PFSK-1 (cell line): ENCODE results near the gene CUX1.
A peak's percentile ranks its signal among the peaks of the same experiment; 100 is the strongest.

Experiments
- FOXP2 ChIP-seq: optimal IDR thresholded peaks from 2 replicates; pipeline ENCODE3; 2011; ENCODE audit warnings: borderline replicate concordance, control low read depth, inconsistent platforms; ENCODE audit not compliant: insufficient read depth; ENCODE audit errors: extremely low read length, extremely low read depth
- POLR2AphosphoS5 ChIP-seq: IDR thresholded peaks from 2 replicates; pipeline ENCODE4 v1.6.1; 2012; ENCODE audit warnings: low read depth, mild to moderate bottlenecking, control low read depth, low read length, moderate library complexity
- SIN3A ChIP-seq: IDR thresholded peaks from 2 replicates; pipeline ENCODE4 v1.6.1; 2012; ENCODE audit warnings: mild to moderate bottlenecking, low read length, moderate library complexity, borderline replicate concordance; ENCODE audit not compliant: insufficient read depth
- TAF1 ChIP-seq: IDR thresholded peaks from 2 replicates; pipeline ENCODE4 v1.6.1; 2012; ENCODE audit warnings: low read length, control low read depth, borderline replicate concordance; ENCODE audit not compliant: insufficient read depth
- TF ChIP-seq, protein P1 (sequence below), 2 experiments: IDR thresholded peaks; 2 replicates each; pipeline versions ENCODE4 v1.6.1 to v1.8.0; 2011 to 2012; ENCODE audit warnings: low read depth in 2 of 2, low read length in 2 of 2, control low read depth in 1 of 2, inconsistent platforms in 1 of 2, mild to moderate bottlenecking in 1 of 2, moderate library complexity in 1 of 2; ENCODE audit not compliant: insufficient read depth in 1 of 2

Gene CUX1

GRCh38 chr7:101814081-101814990, 3.1 kb upstream of the CUX1 start:
- TF ChIP-seq POLR2AphosphoS5, result no peak
- peak; percentile 48 for TF ChIP-seq FOXP2

DNA sequence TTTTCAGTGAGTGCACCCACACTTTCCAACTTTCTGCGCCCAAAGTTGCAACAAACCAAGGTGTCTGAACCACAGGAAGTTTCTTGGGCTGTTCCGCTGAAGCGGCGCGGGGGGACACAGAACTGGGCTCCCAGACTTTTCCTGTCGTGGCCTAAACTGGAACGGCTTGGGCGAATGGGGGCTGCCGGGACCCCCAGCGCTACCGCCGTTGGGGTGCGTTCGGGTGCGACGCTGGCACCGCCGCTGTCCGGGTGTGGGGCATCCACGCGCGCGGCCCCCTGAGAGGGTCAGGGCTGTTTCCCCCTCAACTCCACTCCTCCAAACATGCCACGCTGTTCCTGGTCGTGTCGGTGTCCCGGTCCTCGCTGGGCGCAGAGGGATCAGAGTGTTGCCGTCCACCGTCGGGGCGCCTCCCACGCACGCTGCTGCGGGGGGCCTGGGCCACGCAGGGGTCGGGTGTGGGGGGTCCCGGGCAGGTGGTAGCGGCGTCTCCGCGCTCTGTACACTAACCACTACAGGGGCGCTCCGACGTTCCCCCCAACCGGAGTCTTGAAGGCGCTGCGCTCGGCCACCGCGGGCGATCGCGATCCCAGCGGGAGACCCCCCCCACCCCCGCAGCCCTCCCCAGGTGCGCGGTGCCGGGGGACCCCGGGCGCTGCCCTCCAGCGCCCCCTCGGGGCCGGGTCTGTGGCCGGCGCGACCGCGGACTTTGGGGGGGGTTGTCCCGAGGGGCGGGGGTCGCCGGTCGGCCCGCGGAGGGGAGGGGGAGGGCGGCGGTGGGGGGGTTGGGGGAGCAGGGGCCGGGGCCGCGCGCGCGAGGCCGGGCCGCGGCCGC, 2.2 kb upstream of the CUX1 start:
- TF ChIP-seq, protein P1, sequence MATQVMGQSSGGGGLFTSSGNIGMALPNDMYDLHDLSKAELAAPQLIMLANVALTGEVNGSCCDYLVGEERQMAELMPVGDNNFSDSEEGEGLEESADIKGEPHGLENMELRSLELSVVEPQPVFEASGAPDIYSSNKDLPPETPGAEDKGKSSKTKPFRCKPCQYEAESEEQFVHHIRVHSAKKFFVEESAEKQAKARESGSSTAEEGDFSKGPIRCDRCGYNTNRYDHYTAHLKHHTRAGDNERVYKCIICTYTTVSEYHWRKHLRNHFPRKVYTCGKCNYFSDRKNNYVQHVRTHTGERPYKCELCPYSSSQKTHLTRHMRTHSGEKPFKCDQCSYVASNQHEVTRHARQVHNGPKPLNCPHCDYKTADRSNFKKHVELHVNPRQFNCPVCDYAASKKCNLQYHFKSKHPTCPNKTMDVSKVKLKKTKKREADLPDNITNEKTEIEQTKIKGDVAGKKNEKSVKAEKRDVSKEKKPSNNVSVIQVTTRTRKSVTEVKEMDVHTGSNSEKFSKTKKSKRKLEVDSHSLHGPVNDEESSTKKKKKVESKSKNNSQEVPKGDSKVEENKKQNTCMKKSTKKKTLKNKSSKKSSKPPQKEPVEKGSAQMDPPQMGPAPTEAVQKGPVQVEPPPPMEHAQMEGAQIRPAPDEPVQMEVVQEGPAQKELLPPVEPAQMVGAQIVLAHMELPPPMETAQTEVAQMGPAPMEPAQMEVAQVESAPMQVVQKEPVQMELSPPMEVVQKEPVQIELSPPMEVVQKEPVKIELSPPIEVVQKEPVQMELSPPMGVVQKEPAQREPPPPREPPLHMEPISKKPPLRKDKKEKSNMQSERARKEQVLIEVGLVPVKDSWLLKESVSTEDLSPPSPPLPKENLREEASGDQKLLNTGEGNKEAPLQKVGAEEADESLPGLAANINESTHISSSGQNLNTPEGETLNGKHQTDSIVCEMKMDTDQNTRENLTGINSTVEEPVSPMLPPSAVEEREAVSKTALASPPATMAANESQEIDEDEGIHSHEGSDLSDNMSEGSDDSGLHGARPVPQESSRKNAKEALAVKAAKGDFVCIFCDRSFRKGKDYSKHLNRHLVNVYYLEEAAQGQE (IDR thresholded peaks at IDR 0.05; ENCODE audit: insufficient read depth in 1 of 2, low read depth in 2 of 2, low read length in 2 of 2), result no peak
- TF ChIP-seq FOXP2, result peak; percentile 13
- no peak for TF ChIP-seq SIN3A

DNA sequence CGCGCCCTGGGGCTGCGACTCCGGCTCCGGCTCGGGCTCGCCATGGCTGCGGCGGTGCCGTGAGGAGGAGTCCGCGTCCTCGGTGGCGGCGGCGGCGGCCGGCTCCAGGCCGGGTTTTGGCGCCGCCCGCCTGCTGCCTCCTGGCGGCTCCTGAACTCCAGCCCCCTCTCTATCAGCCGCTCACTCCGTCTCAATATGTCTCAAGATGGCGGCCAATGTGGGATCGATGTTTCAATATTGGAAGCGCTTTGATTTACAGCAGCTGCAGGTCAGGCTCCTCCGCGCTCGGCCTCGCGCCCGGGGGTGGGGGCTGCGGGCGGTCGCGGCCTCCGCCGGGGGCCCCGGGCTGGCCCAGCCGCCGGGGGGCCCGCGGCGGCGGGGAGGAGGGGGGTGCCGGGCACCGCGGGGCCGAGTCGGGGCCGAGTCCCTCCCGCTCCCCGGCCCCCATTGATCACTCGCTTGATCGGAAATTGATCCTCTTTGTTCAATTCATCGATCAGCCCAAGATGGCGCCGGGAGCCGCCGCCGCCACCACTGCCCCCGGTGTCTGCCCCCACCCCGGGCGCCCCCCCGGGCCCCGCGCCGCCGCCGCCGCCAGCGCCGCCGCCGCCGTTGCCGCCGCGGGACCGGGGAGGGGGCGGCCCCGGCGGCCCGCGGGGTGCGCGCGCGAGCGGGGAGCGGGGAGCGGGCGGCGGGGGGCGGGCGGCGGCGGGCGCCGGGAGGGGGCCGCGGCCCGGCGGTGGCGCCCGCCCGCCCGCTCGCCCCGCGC, 1.4 kb upstream of the CUX1 start:
- TF ChIP-seq FOXP2 (no peak), POLR2AphosphoS5 (peak; percentile 67; the same call in 1 of the 2 replicates), TAF1 (0 out of 2 replicates have a peak, but pooled peaks have one; percentile 47)

DNA sequence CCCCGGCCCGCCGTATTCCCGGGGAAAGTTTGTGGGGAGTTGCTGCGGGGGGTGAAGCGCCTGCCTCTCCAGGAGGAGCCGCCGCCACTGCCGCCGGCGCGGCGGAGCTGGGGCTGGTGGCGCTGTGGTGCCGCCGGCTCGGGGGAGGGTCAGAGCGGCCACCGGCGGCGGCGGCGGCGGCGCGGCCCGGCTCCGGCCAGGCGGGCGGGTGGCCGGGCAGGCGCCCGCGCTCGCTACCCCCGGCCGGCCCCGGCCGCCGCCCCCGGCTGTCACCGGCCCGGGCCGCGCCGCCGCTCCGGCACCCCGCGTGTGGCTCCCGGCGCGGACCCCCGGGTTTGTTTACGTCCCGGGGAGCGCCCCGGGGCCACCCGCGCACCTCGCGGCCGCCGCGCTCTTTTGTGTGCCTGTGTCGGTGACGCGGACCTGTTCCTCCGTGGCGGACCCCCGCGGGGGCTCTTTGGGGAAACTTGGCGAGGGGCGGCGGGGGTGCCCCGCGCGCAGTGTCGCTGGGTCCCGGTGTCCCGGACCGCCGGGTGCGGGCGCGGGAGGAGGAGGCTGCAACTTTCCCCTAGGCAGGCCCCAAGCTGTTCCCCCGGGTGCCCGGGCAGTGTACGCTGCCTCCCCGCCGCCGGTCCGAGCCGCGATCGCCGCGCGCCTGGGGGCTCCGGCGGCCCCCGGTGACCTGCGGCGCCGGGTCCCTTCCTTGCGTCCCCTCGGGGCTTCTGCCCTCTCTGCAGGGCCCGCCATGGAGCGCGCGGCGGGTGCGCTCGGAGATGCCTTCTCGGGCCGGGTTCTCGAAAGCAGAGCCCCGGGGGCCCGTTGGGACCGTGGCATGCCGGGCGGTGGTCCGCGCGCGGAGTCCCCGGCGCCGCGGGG, 593 bp upstream of the CUX1 start:
- TF ChIP-seq FOXP2 (no peak), SIN3A (no peak), POLR2AphosphoS5 (no peak), TAF1 (no peak)
- TF ChIP-seq, protein P1 (IDR thresholded peaks at IDR 0.05; ENCODE audit: insufficient read depth in 1 of 2, low read depth in 2 of 2, low read length in 2 of 2), result no peak

- TF ChIP-seq FOXP2, result no peak
Measured at GRCh38 chr7:101818287-101819071, 1.1 kb downstream of the CUX1 start.

DNA sequence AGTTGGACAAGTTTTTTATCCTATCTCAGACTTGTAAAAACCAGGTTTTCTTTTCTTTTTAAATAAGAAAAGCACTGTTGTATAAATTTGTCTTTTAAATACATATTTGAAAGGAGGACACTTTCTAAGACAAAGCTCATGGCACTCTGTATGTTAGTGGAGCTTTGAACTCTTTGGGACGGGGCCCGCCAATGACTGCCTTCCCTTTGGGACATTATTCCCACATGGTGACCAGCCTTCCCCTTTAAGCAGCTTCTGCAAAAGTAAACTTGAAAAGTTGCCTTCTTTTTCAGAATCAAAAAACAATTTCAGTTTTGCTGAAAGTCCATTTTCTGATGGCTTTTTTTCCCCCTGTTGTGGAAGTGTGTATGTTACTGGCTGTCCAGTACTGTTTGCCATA, 1.8 kb downstream of the CUX1 start:
- TF ChIP-seq, protein P1 (IDR thresholded peaks at IDR 0.05; ENCODE audit: insufficient read depth in 1 of 2, low read depth in 2 of 2, low read length in 2 of 2), result no peak
- TF ChIP-seq TAF1, result no peak
- no peak for TF ChIP-seq FOXP2
